Liver (tissue), 9 donors: ENCODE data around the gene UCN3. TPM values are rescaled to one million over a fixed set of nuclear protein-coding genes. Genes with fewer than 3 reads are reported as not detected.

ENCODE experiments used
- DNase-seq: peaks from one replicate; pipeline ENCODE4 v3.0.0-alpha.2; 2017; ENCODE audit warnings: low spot score
- H3K27ac ChIP-seq, 2 donors: one replicate each; pipeline ENCODE4 v1.7.0; 2013; ENCODE audit warnings: inconsistent platforms in 2 of 2, low read length in 2 of 2, control low read depth in 1 of 2, low read depth in 1 of 2, mild to moderate bottlenecking in 1 of 2
- H3K27me3 ChIP-seq, 4 donors: one replicate each; pipeline versions ENCODE4 v1.6.1 to v1.7.0; 2013; ENCODE audit warnings: low read length in 3 of 4, inconsistent platforms in 1 of 4, mild to moderate bottlenecking in 1 of 4, moderate library complexity in 1 of 4; ENCODE audit not compliant: control insufficient read depth in 4 of 4, insufficient read depth in 4 of 4
- H3K36me3 ChIP-seq, 4 donors: one replicate each; pipeline versions ENCODE4 v1.6.1 to v1.7.0; 2013; ENCODE audit warnings: low read length in 3 of 4, mild to moderate bottlenecking in 3 of 4, low read depth in 1 of 4, moderate library complexity in 1 of 4; ENCODE audit not compliant: control insufficient read depth in 4 of 4, insufficient read depth in 3 of 4
- H3K4me1 ChIP-seq, 4 donors: one replicate each; pipeline versions ENCODE4 v1.6.1 to v1.7.0; 2013; ENCODE audit warnings: low read length in 3 of 4, mild to moderate bottlenecking in 3 of 4, moderate library complexity in 1 of 4; ENCODE audit not compliant: control insufficient read depth in 4 of 4, insufficient read depth in 4 of 4
- H3K4me3 ChIP-seq, 3 donors: one replicate each; pipeline versions ENCODE4 v1.6.1 to v1.7.0; 2013; ENCODE audit warnings: low read length in 3 of 3, control low read depth in 1 of 3, low read depth in 1 of 3, mild to moderate bottlenecking in 1 of 3
- H3K9ac ChIP-seq, 2 donors: one replicate each; pipeline ENCODE4 v1.7.0; 2013; ENCODE audit warnings: low read length in 2 of 2, mild to moderate bottlenecking in 2 of 2, moderate library complexity in 2 of 2, control low read depth in 1 of 2, low read depth in 1 of 2
- H3K9me3 ChIP-seq, 4 donors: one replicate each; pipeline versions ENCODE4 v1.6.1 to v1.7.0; 2013; ENCODE audit warnings: low read length in 3 of 4; ENCODE audit not compliant: control insufficient read depth in 4 of 4
- EGR1 ChIP-seq, 2 donors: IDR thresholded peaks; 2 replicates each; pipeline ENCODE4 v1.6.1; 2016 to 2018; ENCODE audit warnings: antibody characterized with exemption in 2 of 2, low read depth in 2 of 2
- FOXA1 ChIP-seq: IDR thresholded peaks from 2 replicates; pipeline ENCODE4 v1.6.1; 2016; ENCODE audit warnings: antibody characterized with exemption
- FOXA2 ChIP-seq: IDR thresholded peaks from 2 replicates; pipeline ENCODE4 v1.6.1; 2016; ENCODE audit warnings: antibody characterized with exemption
- GABPA ChIP-seq, 2 donors: IDR thresholded peaks in 1 of 2; conservative IDR thresholded peaks in 1 of 2; 2 replicates each; pipeline ENCODE4 v1.6.1; 2016; ENCODE audit warnings: antibody characterized with exemption in 2 of 2, mild to moderate bottlenecking in 1 of 2, moderate library complexity in 1 of 2
- HNF4A ChIP-seq, 2 donors: conservative IDR thresholded peaks; 2 replicates each; pipeline ENCODE4 v1.6.1; 2016; ENCODE audit warnings: antibody characterized with exemption in 2 of 2, mild to moderate bottlenecking in 2 of 2
- HNF4G ChIP-seq: IDR thresholded peaks from 2 replicates; pipeline ENCODE4 v1.6.1; 2016; ENCODE audit warnings: antibody characterized with exemption
- JUND ChIP-seq, 2 donors: IDR thresholded peaks; 2 replicates each; pipeline ENCODE4 v1.6.1; 2016; ENCODE audit warnings: antibody characterized with exemption in 2 of 2
- NR2F2 ChIP-seq: IDR thresholded peaks from 2 replicates; pipeline ENCODE4 v1.6.1; 2016; ENCODE audit warnings: antibody characterized with exemption
- RAD21 ChIP-seq, 2 donors: IDR thresholded peaks; 2 replicates each; pipeline ENCODE4 v1.6.1; 2016; ENCODE audit warnings: antibody characterized with exemption in 2 of 2, mild to moderate bottlenecking in 2 of 2
- RXRA ChIP-seq, 2 donors: IDR thresholded peaks; 2 replicates each; pipeline ENCODE4 v1.6.1; 2017 to 2018; ENCODE audit warnings: antibody characterized with exemption in 2 of 2, mild to moderate bottlenecking in 1 of 2
- SP1 ChIP-seq: IDR thresholded peaks from 2 replicates; pipeline ENCODE4 v1.6.1; 2018; ENCODE audit warnings: antibody characterized with exemption, mild to moderate bottlenecking
- TAF1 ChIP-seq: conservative IDR thresholded peaks from 2 replicates; pipeline ENCODE4 v1.6.1; 2016; ENCODE audit warnings: antibody characterized with exemption, mild to moderate bottlenecking
- YY1 ChIP-seq: IDR thresholded peaks from 2 replicates; pipeline ENCODE4 v1.6.1; 2016; ENCODE audit warnings: antibody characterized with exemption, mild to moderate bottlenecking
- WGBS: extraction: QIAGEN DNeasy Blood & Tissue Kit; methylation state at CpG from one replicate; pipeline ENCODE4 v1.1.7; 2013; 5-methylcytosine and 5-hydroxymethylcytosine counted together
- polyA plus RNA-seq, 2 donors: library from polyadenylated mRNA; stranded (reverse) in 1 of 2; unstranded in 1 of 2; fragments of 200-250 nt in 1 of 2; fragments of >200 nt in 1 of 2; fragmentation: Nextera tagmentation in 1 of 2; extraction: Ambion mirVana in 1 of 2; gene quantifications; one replicate each; pipeline versions ENCODE4 v1.2.1 to v1.2.3, GENCODE V29; 2013 to 2015
- total RNA-seq, 2 donors: library from RNA; depleted of rRNA; stranded (reverse); fragments of >200 nt; gene quantifications; one replicate each; pipeline ENCODE4 v1.2.3, GENCODE V29; 2014
- TF ChIP-seq, protein P1 (sequence below): IDR thresholded peaks from 2 replicates; pipeline ENCODE4 v1.6.1; 2016; ENCODE audit warnings: antibody characterized with exemption
- TF ChIP-seq, protein P2 (sequence below): IDR thresholded peaks from 2 replicates; pipeline ENCODE4 v1.6.1; 2016; ENCODE audit warnings: antibody characterized with exemption, mild to moderate bottlenecking
- TF ChIP-seq, protein P3 (sequence below): IDR thresholded peaks from 2 replicates; pipeline ENCODE4 v1.6.1; 2016; ENCODE audit warnings: antibody characterized with exemption
- TF ChIP-seq, protein P4 (sequence below): IDR thresholded peaks from 2 replicates; pipeline ENCODE4 v1.6.1; 2016; ENCODE audit warnings: antibody characterized with exemption
- TF ChIP-seq, protein P5 (sequence below): fragments of 150-350 bp; IDR thresholded peaks from 2 replicates; pipeline ENCODE4 v1.5.1; 2017; ENCODE audit warnings: improper control_type of control experiment, low read depth, low read length; ENCODE audit not compliant: missing input control
- donor health status: healthy.
- donor health status: healthy.
- donor health status: healthy.
- donor health status: healthy.
- donor health status: healthy.

UCN3 gene
- total and polyA plus RNA-seq, 4 donors, result 0.23 TPM; not detected in 3

DNA sequence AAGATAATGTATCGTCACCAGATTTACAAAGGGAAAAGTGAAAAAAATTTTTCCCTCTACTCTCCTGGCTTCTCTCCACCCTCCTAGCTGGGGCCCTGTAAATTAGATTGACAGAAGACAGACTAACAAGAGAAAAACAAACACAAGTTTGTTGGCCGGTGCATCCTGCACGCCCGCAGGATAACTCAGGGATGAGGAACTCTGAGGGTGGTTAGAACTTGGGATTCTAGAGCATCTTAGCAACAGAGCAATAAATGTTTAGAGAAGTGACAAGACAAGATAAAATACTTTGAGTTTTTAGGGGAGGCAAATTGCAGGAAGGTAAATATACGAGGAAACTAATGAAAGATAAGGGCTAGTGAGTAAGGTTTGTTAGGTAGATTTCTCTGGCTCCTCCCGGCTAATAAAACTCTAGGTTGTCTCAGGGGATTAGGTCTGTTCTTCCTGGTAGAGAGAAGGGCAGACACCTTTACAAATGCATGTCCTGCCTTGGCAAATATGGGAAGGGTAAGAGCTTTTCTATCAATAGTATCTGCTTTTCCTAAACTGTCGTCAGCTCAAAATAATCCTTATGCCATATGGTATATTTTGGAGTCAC lies 4.3 kb upstream of the UCN3 start:
- H3K4me3 ChIP-seq, result no peak overlapping the region
- TF ChIP-seq SP1 (no peak), TAF1 (no peak), JUND (IDR thresholded peaks at IDR 0.05) (no peak), YY1 (no peak), HNF4G (no peak), EGR1 (IDR thresholded peaks at IDR 0.05; ENCODE audit: low read depth in 2 of 2) (no peak), GABPA (IDR thresholded peaks at IDR 0.05 in 1 of 2, conservative IDR thresholded peaks at IDR 0.05 in 1 of 2) (no peak), NR2F2 (no peak)
- TF ChIP-seq, protein P1, sequence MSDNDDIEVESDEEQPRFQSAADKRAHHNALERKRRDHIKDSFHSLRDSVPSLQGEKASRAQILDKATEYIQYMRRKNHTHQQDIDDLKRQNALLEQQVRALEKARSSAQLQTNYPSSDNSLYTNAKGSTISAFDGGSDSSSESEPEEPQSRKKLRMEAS, result no peak
- peaks cover 0 to 4% (median 0%) of the 10 kb centered on the region in 4 donors for H3K27me3 ChIP-seq
- H3K9ac ChIP-seq, result no peak overlapping the region
- 42% methylated on average over 7 of the region's 7 CpGs for WGBS
- no peaks in the 10 kb centered on the region for H3K36me3 ChIP-seq
- DNase-seq, result no peak
- H3K4me1 ChIP-seq, result no peaks in the 10 kb centered on the region
- H3K27ac ChIP-seq, result no peak overlapping the region
- H3K9me3 ChIP-seq, result no peaks in the 10 kb centered on the region

DNA sequence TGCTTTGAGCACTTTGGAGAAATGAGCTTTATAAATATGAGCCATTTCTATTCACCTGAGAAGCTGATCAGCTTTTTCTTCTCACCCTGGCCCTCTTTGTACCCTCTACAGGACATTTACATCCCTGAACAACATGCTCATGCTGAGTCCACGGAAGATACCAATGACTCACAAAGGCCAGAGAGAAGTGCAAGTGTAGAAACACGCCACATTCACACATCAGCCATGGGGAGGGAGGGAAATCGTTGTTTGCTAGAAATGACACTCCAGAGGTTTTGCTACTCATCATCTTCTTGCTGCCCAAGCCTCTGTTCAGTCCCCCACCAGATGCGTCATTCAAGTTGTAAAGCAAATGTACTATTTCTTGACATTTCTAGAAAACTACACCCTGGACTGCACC lies 2.8 kb upstream of the UCN3 start:
- H3K9ac ChIP-seq, result no peak overlapping the region
- no peaks in the 10 kb centered on the region for H3K9me3 ChIP-seq
- H3K4me1 ChIP-seq, result no peaks in the 10 kb centered on the region
- H3K4me3 ChIP-seq, result no peak overlapping the region
- DNase-seq, result no peak
- TF ChIP-seq TAF1 (no peak), GABPA (IDR thresholded peaks at IDR 0.05 in 1 of 2, conservative IDR thresholded peaks at IDR 0.05 in 1 of 2) (no peak), YY1 (no peak), SP1 (no peak), FOXA1 (no peak), FOXA2 (no peak), HNF4G (no peak), HNF4A (conservative IDR thresholded peaks at IDR 0.05) (no peak), JUND (IDR thresholded peaks at IDR 0.05) (no peak), RXRA (IDR thresholded peaks at IDR 0.05) (no peak), RAD21 (IDR thresholded peaks at IDR 0.05) (no peak), NR2F2 (no peak), EGR1 (IDR thresholded peaks at IDR 0.05; ENCODE audit: low read depth in 2 of 2) (no peak)
- TF ChIP-seq, protein P2, sequence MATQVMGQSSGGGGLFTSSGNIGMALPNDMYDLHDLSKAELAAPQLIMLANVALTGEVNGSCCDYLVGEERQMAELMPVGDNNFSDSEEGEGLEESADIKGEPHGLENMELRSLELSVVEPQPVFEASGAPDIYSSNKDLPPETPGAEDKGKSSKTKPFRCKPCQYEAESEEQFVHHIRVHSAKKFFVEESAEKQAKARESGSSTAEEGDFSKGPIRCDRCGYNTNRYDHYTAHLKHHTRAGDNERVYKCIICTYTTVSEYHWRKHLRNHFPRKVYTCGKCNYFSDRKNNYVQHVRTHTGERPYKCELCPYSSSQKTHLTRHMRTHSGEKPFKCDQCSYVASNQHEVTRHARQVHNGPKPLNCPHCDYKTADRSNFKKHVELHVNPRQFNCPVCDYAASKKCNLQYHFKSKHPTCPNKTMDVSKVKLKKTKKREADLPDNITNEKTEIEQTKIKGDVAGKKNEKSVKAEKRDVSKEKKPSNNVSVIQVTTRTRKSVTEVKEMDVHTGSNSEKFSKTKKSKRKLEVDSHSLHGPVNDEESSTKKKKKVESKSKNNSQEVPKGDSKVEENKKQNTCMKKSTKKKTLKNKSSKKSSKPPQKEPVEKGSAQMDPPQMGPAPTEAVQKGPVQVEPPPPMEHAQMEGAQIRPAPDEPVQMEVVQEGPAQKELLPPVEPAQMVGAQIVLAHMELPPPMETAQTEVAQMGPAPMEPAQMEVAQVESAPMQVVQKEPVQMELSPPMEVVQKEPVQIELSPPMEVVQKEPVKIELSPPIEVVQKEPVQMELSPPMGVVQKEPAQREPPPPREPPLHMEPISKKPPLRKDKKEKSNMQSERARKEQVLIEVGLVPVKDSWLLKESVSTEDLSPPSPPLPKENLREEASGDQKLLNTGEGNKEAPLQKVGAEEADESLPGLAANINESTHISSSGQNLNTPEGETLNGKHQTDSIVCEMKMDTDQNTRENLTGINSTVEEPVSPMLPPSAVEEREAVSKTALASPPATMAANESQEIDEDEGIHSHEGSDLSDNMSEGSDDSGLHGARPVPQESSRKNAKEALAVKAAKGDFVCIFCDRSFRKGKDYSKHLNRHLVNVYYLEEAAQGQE, result no peak
- TF ChIP-seq, protein P3, sequence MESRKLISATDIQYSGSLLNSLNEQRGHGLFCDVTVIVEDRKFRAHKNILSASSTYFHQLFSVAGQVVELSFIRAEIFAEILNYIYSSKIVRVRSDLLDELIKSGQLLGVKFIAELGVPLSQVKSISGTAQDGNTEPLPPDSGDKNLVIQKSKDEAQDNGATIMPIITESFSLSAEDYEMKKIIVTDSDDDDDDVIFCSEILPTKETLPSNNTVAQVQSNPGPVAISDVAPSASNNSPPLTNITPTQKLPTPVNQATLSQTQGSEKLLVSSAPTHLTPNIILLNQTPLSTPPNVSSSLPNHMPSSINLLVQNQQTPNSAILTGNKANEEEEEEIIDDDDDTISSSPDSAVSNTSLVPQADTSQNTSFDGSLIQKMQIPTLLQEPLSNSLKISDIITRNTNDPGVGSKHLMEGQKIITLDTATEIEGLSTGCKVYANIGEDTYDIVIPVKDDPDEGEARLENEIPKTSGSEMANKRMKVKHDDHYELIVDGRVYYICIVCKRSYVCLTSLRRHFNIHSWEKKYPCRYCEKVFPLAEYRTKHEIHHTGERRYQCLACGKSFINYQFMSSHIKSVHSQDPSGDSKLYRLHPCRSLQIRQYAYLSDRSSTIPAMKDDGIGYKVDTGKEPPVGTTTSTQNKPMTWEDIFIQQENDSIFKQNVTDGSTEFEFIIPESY, result no peak
- TF ChIP-seq, protein P1, result no peak
- TF ChIP-seq, protein P4, sequence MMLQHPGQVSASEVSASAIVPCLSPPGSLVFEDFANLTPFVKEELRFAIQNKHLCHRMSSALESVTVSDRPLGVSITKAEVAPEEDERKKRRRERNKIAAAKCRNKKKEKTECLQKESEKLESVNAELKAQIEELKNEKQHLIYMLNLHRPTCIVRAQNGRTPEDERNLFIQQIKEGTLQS, result no peak
- TF ChIP-seq, protein P5, sequence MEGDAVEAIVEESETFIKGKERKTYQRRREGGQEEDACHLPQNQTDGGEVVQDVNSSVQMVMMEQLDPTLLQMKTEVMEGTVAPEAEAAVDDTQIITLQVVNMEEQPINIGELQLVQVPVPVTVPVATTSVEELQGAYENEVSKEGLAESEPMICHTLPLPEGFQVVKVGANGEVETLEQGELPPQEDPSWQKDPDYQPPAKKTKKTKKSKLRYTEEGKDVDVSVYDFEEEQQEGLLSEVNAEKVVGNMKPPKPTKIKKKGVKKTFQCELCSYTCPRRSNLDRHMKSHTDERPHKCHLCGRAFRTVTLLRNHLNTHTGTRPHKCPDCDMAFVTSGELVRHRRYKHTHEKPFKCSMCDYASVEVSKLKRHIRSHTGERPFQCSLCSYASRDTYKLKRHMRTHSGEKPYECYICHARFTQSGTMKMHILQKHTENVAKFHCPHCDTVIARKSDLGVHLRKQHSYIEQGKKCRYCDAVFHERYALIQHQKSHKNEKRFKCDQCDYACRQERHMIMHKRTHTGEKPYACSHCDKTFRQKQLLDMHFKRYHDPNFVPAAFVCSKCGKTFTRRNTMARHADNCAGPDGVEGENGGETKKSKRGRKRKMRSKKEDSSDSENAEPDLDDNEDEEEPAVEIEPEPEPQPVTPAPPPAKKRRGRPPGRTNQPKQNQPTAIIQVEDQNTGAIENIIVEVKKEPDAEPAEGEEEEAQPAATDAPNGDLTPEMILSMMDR, result no peak
- no peak overlapping the region for H3K27ac ChIP-seq
- 87% methylated on average over 4 of the region's 4 CpGs for WGBS
- peaks cover 0 to 4% (median 1%) of the 10 kb centered on the region in 4 donors for H3K27me3 ChIP-seq
- no peaks in the 10 kb centered on the region for H3K36me3 ChIP-seq
